HG02884 (cell line): ENCODE results near the gene XAGE1B.
"Not testable (repeated sequence)": the region's sequence is repeated elsewhere in the genome, so short reads cannot be mapped to it uniquely, and the experiment has no call there.

Experiments used
- ATAC-seq: cut with Tn5 transposase; IDR thresholded peaks from one replicate; pipeline ENCODE4 v1.9.1; 2021; ENCODE audit warnings: mild to moderate bottlenecking, moderate library complexity; ENCODE audit not compliant: unreplicated experiment

The XAGE1B gene

DNA sequence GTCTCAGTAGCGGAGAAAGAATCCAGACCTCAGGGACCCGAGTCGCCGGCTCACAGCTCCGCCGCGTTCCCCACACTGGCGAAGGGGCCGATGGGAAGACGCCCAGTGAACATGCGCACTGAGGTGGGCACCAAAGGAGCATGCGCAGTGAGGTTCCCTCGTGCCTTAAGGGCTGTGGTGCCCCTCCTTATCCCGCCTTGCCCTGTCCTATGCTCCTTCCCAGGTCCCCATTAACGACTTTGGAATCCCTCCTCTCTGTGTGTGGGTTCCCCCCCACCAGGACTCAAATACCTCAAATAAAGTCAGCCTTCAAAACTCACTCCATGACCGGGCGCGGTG is at the start of gene XAGE1B:
Gene XAGE1B, minus strand, starts transcription at position 77 of the 339 bp plus-strand sequence. CDS start 1,536 bp downstream, outside the sequence.
- not testable (repeated sequence) for ATAC-seq

GRCh38 chrX:52563105-52563504 is 46.2 kb upstream of the XAGE1B start:
- no peak for ATAC-seq

DNA sequence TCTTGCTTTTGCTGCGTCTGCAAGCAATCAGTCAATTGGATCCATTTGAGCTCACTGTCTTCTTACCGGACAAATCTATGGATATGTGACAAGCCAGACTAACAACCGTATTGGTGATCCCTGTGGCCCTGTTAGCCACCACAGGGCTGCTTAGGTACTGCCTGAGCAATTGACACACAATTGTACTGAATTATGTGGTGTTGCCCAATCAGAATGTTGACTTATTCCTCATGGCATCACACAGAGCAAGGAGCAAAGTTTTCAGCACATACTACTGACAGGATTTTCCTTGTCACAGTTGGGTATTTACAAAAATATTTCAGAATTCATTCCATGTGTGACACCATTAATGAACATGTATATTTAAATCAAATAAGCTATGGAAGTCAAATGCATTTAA is 41.3 kb upstream of the XAGE1B start:
- no peak for ATAC-seq

GRCh38 chrX:52556741-52557140 is 39.9 kb upstream of the XAGE1B start:
- no peak for ATAC-seq

DNA sequence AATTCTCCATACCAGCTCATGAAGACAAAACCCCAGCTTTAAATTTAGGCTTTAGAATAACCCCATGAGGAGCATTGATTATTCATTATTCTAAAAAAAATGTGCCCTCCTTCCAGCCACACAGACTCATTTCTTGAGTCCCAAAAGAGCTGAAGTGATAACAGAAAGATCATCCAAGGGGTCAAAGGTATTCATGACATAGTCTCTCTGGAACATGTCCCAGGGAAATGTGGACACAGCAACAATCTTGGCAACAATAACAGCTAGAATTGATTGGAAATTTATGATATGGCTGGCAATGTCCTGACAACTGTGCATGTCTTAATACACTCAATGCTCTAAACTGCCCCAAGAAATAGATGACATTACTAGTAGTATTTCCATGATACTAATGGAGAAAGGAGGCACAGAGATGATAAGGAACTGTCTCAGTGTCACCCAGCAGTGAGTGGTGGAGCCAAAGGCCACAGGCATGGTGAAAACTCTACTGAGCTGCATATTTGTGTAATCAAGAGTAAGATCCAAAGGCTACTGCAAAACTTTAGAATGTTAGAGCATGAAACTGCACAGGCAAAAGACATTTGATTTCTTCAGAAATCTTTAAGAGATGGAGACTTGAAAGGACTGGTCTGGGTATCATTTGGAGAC is 37.3 kb upstream of the XAGE1B start:
- no peak for ATAC-seq

- ATAC-seq = not testable (repeated sequence)
These were observed 31.9 kb upstream of the XAGE1B start for GRCh38 chrX:52548769-52549168.

- no peak for ATAC-seq
These were observed 27.4 kb upstream of the XAGE1B start for GRCh38 chrX:52544147-52544840.

GRCh38 chrX:52542311-52542710 is 25.4 kb upstream of the XAGE1B start:
- ATAC-seq = no peak

- not testable (repeated sequence) for ATAC-seq
These were observed 24.2 kb upstream of the XAGE1B start for GRCh38 chrX:52541051-52541450.

GRCh38 chrX:52516110-52516986 is 515 bp downstream of the XAGE1B start:
- ATAC-seq = not testable (repeated sequence)

DNA sequence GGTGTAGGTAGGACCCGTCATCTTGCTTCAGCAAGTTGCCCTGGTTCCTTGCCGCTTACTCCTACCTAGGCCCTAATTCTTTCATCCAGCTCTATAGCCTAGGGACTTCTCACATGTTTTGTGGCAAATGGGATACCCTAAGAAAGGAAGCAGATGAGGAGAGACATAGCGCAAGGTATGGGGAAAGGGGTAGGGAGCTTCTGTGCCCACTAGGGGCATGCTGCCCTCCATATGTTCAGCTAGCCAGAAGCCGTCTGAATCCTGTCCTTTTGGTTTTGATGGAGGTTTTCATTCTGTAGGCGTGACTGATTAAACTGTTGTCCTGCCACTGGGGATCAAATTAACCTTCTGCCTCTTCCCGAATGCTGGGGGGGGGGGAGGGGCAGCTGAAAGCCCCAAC is 5.7 kb downstream of the XAGE1B start:
- not testable (repeated sequence) for ATAC-seq

DNA sequence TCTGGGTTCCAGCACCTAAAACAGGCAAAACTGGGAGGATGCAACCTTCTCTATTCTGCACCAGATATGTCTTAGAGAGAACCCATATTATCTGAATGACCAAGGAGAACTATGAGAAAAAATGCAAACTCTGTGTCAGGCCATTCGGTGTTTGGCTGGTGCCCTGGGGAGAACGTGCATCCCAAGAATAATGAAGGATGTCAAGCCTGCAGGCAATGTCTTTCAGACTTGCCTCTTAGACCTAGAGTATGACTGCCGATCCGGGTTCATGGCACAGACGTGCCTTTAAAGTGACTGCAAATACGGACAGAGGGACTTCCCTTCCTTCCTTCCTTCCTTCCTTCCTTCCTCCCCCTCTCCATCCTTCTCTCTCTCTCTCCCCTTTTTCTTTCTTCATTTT is 6.9 kb downstream of the XAGE1B start:
- ATAC-seq = no peak

DNA sequence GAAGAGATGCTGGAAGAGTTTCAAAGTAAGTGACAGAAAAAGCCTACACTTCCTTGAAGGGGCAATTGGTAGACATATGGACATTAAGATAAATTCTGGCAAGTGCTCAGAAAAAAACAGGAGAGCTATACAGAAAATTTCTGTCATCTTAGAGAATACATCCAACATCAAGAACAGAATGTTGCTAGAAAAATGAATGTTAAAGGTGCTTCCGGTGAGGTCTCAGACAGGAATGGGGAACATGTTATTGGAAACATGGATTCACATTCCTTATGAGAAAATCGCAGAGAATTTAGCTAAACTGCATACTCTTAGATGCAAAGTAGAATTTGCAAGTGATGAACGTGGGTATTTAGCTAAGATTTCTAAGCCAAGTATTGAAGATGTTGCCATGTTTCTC is 9.5 kb downstream of the XAGE1B start:
- ATAC-seq = no peak

DNA sequence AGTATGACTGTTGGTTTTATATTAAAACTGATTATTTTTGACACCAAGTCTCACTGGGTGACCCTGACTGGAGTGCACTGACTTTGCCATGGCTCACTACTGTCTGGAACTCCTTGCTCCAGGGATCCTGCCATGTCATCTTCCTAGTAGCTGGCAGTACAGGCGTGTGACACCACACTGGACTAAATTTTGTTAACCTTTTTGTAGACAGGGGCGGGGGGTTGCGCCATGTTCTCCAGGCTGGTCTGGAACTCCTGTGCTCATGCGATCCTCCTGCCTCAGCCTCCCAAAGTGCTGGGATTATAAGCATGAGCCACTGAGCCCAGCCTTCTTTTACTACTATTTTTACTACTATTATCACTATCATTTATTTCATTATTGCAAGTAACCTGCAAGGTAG is 12.3 kb downstream of the XAGE1B start:
- ATAC-seq = no peak

DNA sequence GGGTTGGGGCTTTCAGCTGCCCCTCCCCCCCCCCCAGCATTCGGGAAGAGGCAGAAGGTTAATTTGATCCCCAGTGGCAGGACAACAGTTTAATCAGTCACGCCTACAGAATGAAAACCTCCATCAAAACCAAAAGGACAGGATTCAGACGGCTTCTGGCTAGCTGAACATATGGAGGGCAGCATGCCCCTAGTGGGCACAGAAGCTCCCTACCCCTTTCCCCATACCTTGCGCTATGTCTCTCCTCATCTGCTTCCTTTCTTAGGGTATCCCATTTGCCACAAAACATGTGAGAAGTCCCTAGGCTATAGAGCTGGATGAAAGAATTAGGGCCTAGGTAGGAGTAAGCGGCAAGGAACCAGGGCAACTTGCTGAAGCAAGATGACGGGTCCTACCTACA is 15.5 kb downstream of the XAGE1B start:
- ATAC-seq = not testable (repeated sequence)

- ATAC-seq = not testable (repeated sequence)
These were observed 20.5 kb downstream of the XAGE1B start for GRCh38 chrX:52496419-52496772.

- ATAC-seq = not testable (repeated sequence)
These were observed 21.1 kb downstream of the XAGE1B start, which contains the start of gene XAGE1A for GRCh38 chrX:52495545-52496418. XAGE1A (plus strand) TSS chrX:52495808; CDS start chrX:52497362, 1,554 bp downstream.

DNA sequence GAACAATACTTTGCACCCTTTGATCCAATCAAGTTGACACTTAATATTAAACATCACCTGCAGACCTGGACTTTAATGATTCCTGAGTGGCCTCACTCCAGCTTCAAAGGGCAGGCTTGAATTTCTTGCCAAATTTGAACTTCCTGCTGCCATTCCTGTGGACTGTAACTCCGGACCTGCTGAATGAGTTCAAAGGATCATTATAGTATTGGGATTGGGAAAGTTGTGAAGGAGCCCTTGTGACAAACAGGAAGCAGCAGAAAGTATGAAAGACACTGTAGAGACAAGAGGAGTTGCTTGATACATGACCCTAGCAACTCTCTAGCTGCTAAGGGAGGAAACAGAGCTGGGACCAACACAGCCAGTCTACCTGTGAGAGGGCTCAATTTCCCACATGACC is 45.6 kb downstream of the XAGE1B start:
- ATAC-seq = not testable (repeated sequence)
